ENCODE data around the gene INPP5A. TPM values are rescaled to one million over a fixed set of nuclear protein-coding genes. Genes with fewer than 3 reads are reported as not detected.

The INPP5A gene
- total RNA-seq, 1 experiment from 2014 or later: 14.7 TPM

DNA sequence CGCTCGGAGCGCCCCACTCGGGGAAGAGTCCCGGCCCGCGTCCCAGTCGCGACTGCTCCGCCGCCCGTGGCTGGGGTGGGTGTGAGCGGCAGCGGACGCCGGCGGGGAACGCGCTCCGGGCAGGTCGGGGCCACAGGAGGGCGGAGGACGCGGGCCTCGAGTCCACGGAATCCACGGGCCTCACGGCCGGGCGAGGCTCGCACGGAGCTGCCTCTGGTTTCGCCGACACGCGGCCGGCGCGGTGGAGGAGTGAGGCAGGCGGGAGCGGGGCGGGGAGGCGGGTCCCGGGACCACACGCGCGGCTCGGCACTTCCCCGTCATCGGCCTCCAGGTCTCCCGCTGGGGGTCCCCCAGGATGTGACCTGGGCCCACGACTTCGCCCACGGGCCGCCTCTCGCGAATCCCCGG is 248.9 kb downstream of the INPP5A start:
- DNase-seq (ENCODE audit: unreplicated experiment): no peak
- TF ChIP-seq, protein P1, sequence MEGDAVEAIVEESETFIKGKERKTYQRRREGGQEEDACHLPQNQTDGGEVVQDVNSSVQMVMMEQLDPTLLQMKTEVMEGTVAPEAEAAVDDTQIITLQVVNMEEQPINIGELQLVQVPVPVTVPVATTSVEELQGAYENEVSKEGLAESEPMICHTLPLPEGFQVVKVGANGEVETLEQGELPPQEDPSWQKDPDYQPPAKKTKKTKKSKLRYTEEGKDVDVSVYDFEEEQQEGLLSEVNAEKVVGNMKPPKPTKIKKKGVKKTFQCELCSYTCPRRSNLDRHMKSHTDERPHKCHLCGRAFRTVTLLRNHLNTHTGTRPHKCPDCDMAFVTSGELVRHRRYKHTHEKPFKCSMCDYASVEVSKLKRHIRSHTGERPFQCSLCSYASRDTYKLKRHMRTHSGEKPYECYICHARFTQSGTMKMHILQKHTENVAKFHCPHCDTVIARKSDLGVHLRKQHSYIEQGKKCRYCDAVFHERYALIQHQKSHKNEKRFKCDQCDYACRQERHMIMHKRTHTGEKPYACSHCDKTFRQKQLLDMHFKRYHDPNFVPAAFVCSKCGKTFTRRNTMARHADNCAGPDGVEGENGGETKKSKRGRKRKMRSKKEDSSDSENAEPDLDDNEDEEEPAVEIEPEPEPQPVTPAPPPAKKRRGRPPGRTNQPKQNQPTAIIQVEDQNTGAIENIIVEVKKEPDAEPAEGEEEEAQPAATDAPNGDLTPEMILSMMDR (IDR thresholded peaks at IDR 0.05; ENCODE audit: unreplicated experiment): no peak
- no TSS peak for BruUV-seq (replicated peaks)
- no peak overlapping the region for H3K27ac Mint-ChIP-seq (ENCODE audit: low read depth, unreplicated experiment)
- H3K36me3 Mint-ChIP-seq (ENCODE audit: insufficient read depth, unreplicated experiment): peaks cover 11% of the 10 kb centered on the region
- no peaks in the 10 kb centered on the region for H3K9me3 Mint-ChIP-seq (ENCODE audit: unreplicated experiment)
- intact Hi-C loops (cut with micrococcal nuclease): no loop called here
- H3K4me1 Mint-ChIP-seq (ENCODE audit: insufficient read depth, unreplicated experiment): no peaks in the 10 kb centered on the region
- H3K4me3 Mint-ChIP-seq (ENCODE audit: unreplicated experiment): no peak overlapping the region
- POLR2A ChIA-PET: no interaction called here
- no peaks in the 10 kb centered on the region for H3K27me3 Mint-ChIP-seq (ENCODE audit: insufficient read depth, unreplicated experiment)
- CTCF ChIA-PET: no interaction called here

DNA sequence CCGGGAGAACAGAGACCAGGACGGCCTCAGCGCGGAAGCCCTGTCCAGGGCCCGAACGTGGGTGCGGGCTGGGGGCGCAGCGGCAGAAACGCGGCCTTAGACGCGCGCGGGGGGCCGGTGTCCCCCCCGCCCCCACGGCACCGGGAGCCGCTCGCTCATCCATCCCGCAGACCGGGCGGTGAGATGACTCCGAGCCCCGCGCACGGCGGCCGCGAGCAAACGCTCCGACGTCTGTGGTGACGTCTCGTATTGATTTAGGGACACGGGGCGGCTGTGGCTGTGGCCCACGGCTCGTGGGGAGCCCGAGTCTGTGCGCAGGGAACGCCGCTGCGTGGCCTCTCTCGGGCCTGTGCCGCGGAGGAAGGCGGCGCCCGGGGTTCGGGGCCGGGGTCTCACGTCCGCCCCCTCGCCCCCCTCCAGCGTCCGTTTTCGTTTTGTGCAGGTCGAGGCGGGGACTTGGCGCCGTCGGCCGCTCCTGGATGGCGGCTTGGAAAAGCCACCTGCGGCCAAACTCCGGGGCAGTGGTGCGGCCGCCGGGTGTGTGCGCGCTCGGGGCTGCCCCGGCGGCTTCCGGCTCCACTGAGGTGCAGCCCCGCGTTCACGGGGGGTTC is 249.4 kb downstream of the INPP5A start:
- ChIA-PET CTCF (no interaction called here), POLR2A (no interaction called here)
- no TSS peak for BruUV-seq (replicated peaks)
- Mint-ChIP-seq H3K4me3 (ENCODE audit: unreplicated experiment) (no peak overlapping the region), H3K4me1 (ENCODE audit: insufficient read depth, unreplicated experiment) (no peaks in the 10 kb centered on the region), H3K36me3 (ENCODE audit: insufficient read depth, unreplicated experiment) (peaks cover 8% of the 10 kb centered on the region), H3K27me3 (ENCODE audit: insufficient read depth, unreplicated experiment) (no peaks in the 10 kb centered on the region), H3K9me3 (ENCODE audit: unreplicated experiment) (no peaks in the 10 kb centered on the region), H3K27ac (ENCODE audit: low read depth, unreplicated experiment) (no peak overlapping the region)
- intact Hi-C loops (cut with micrococcal nuclease): no loop called here
- DNase-seq (ENCODE audit: unreplicated experiment): no peak
- TF ChIP-seq, protein P1 (IDR thresholded peaks at IDR 0.05; ENCODE audit: unreplicated experiment): no peak

DNA sequence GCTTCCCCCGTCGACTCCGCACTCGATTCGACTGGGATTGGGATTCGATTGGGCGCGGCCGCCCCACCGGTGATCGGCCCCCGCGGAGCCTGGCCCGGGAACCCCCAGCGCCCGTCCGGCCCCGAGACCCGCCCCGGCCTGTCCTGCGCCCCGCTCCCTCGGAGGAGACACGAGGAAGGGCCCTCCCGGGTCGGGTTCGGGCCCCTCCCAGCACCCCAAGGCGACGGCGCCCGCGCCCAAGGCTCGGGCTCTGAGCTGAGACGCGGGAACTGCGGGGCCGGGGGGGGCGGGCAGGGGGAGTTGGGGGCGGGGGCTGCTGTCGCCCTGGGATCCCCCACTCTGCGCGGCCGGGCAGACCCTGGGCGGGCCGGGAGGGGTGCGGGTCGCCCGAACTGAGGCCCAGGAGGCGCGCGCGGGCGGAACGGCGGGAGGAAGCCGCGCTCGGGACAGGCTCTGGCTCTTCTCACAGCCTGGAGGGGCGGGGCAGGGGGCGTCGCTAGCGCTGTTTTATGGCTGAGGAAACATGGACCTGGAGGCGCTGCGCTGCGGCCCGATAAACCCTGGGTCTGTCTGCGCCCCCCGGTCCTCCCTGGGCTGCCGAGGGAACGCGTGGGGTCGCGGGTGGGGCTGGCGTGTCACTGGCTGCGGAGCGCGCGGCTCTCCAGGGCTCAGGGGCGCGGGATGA is 250.1 kb downstream of the INPP5A start:
- no TSS peak for BruUV-seq (replicated peaks)
- H3K36me3 Mint-ChIP-seq (ENCODE audit: insufficient read depth, unreplicated experiment): peaks cover 1% of the 10 kb centered on the region

GRCh38 chr10:132788180-132788830 is 250.7 kb downstream of the INPP5A start:
- TF ChIP-seq, protein P1 (IDR thresholded peaks at IDR 0.05; ENCODE audit: unreplicated experiment): no peak
- no TSS peak for BruUV-seq (replicated peaks)
- intact Hi-C loops (cut with micrococcal nuclease): no loop called here
- no peaks in the 10 kb centered on the region for H3K27me3 Mint-ChIP-seq (ENCODE audit: insufficient read depth, unreplicated experiment)
- no peaks in the 10 kb centered on the region for H3K36me3 Mint-ChIP-seq (ENCODE audit: insufficient read depth, unreplicated experiment)
- H3K27ac Mint-ChIP-seq (ENCODE audit: low read depth, unreplicated experiment): no peak overlapping the region
- no peaks in the 10 kb centered on the region for H3K9me3 Mint-ChIP-seq (ENCODE audit: unreplicated experiment)
- DNase-seq (ENCODE audit: unreplicated experiment): no peak
- no peaks in the 10 kb centered on the region for H3K4me1 Mint-ChIP-seq (ENCODE audit: insufficient read depth, unreplicated experiment)
- ChIA-PET POLR2A (no interaction called here), CTCF (no interaction called here)
- H3K4me3 Mint-ChIP-seq (ENCODE audit: unreplicated experiment): no peak overlapping the region

More for the DNA sequence above, 250.1 kb downstream of the INPP5A start:
- DNase-seq (ENCODE audit: unreplicated experiment): no peak
- ChIA-PET POLR2A (no interaction called here), CTCF (no interaction called here)
- intact Hi-C loops (cut with micrococcal nuclease): no loop called here
- Mint-ChIP-seq H3K9me3 (ENCODE audit: unreplicated experiment) (no peaks in the 10 kb centered on the region), H3K4me3 (ENCODE audit: unreplicated experiment) (no peak overlapping the region), H3K27ac (ENCODE audit: low read depth, unreplicated experiment) (no peak overlapping the region), H3K27me3 (ENCODE audit: insufficient read depth, unreplicated experiment) (no peaks in the 10 kb centered on the region), H3K4me1 (ENCODE audit: insufficient read depth, unreplicated experiment) (no peaks in the 10 kb centered on the region)
- TF ChIP-seq, protein P1 (IDR thresholded peaks at IDR 0.05; ENCODE audit: unreplicated experiment): no peak
